ENCODE data around the gene SV2B.

SV2B gene

GRCh38 chr15:91186904-91187656 lies 87.0 kb downstream of the SV2B start:
- Histone ChIP-seq H3K27me3 (ENCODE audit: insufficient read depth, low read depth) (no peaks in the 10 kb centered on the region; the same call in 1 of the 2 replicates), H3K4me1 (ENCODE audit: low read depth, poor library complexity, severe bottlenecking) (no peaks in the 10 kb centered on the region), H3K36me3 (ENCODE audit: insufficient read depth) (no peaks in the 10 kb centered on the region), H4K20me1 (ENCODE audit: insufficient read depth) (no peaks in the 10 kb centered on the region), H3K4me2 (no peak overlapping the region), H3K79me2 (ENCODE audit: insufficient read depth, low read depth) (no peaks in the 10 kb centered on the region), H3K9ac (no peak overlapping the region), H2AFZ (ENCODE audit: low read depth) (no peak overlapping the region), H3K27ac (no peak overlapping the region), H3K4me3 (IDR thresholded peaks at IDR 0.05; ENCODE audit: insufficient read depth, low read depth, low read length) (no peak overlapping the region)
- TF ChIP-seq CTCF (conservative IDR thresholded peaks at IDR 0.05; ENCODE audit: low read depth, low read length) = no peak

GRCh38 chr15:91192285-91192684 lies 92.2 kb downstream of the SV2B start:
- Histone ChIP-seq H2AFZ (ENCODE audit: low read depth) (no peak overlapping the region), H3K4me3 (IDR thresholded peaks at IDR 0.05; ENCODE audit: insufficient read depth, low read depth, low read length) (no peak overlapping the region), H3K27me3 (ENCODE audit: insufficient read depth, low read depth) (no peaks in the 10 kb centered on the region; the same call in 1 of the 2 replicates), H3K9ac (no peak overlapping the region), H3K4me1 (ENCODE audit: low read depth, poor library complexity, severe bottlenecking) (no peaks in the 10 kb centered on the region), H3K36me3 (ENCODE audit: insufficient read depth) (no peaks in the 10 kb centered on the region), H3K79me2 (ENCODE audit: insufficient read depth, low read depth) (no peaks in the 10 kb centered on the region), H4K20me1 (ENCODE audit: insufficient read depth) (no peaks in the 10 kb centered on the region), H3K27ac (no peak overlapping the region), H3K4me2 (no peak overlapping the region)
- TF ChIP-seq CTCF (conservative IDR thresholded peaks at IDR 0.05; ENCODE audit: low read depth, low read length) = no peak

GRCh38 chr15:91192690-91193377 lies 92.8 kb downstream of the SV2B start:
- Histone ChIP-seq H3K27me3 (ENCODE audit: insufficient read depth, low read depth) (no peaks in the 10 kb centered on the region; the same call in 1 of the 2 replicates), H3K36me3 (ENCODE audit: insufficient read depth) (no peaks in the 10 kb centered on the region)

GRCh38 chr15:91193378-91193720 lies 93.3 kb downstream of the SV2B start:
- Histone ChIP-seq H3K4me3 (IDR thresholded peaks at IDR 0.05; ENCODE audit: insufficient read depth, low read depth, low read length) (no peak overlapping the region), H3K4me1 (ENCODE audit: low read depth, poor library complexity, severe bottlenecking) (no peaks in the 10 kb centered on the region), H3K36me3 (ENCODE audit: insufficient read depth) (no peaks in the 10 kb centered on the region), H3K27ac (no peak overlapping the region), H3K4me2 (no peak overlapping the region), H3K9ac (no peak overlapping the region), H2AFZ (ENCODE audit: low read depth) (no peak overlapping the region), H3K79me2 (ENCODE audit: insufficient read depth, low read depth) (no peaks in the 10 kb centered on the region), H3K27me3 (ENCODE audit: insufficient read depth, low read depth) (no peaks in the 10 kb centered on the region; the same call in 1 of the 2 replicates), H4K20me1 (ENCODE audit: insufficient read depth) (no peaks in the 10 kb centered on the region)
- TF ChIP-seq CTCF (conservative IDR thresholded peaks at IDR 0.05; ENCODE audit: low read depth, low read length) = no peak

More at GRCh38 chr15:91192690-91193377, 92.8 kb downstream of the SV2B start:
- no peak overlapping the region for H3K27ac ChIP-seq
- H3K4me1 ChIP-seq (ENCODE audit: low read depth, poor library complexity, severe bottlenecking) = no peaks in the 10 kb centered on the region
- no peak for TF ChIP-seq CTCF (conservative IDR thresholded peaks at IDR 0.05; ENCODE audit: low read depth, low read length)
- no peaks in the 10 kb centered on the region for H4K20me1 ChIP-seq (ENCODE audit: insufficient read depth)
- no peak overlapping the region for H3K4me3 ChIP-seq (IDR thresholded peaks at IDR 0.05; ENCODE audit: insufficient read depth, low read depth, low read length)
- no peak overlapping the region for H2AFZ ChIP-seq (ENCODE audit: low read depth)
- H3K79me2 ChIP-seq (ENCODE audit: insufficient read depth, low read depth) = no peaks in the 10 kb centered on the region
- no peak overlapping the region for H3K9ac ChIP-seq
- H3K4me2 ChIP-seq = no peak overlapping the region
